Measurements from ENCODE around the gene KPNA3. TPM values are rescaled to one million over a fixed set of nuclear protein-coding genes. Genes with fewer than 3 reads are reported as not detected.
"Not testable (repeated sequence)": the region's sequence is repeated elsewhere in the genome, so short reads cannot be mapped to it uniquely, and the experiment has no call there.

KPNA3 gene
- total RNA-seq, 1 experiment from 2014 or later = 23.5 TPM

- no peak for DNase-seq (ENCODE audit: low read depth)
Observed at GRCh38 chr13:49749848-49750247, 42.6 kb downstream of the KPNA3 start.

GRCh38 chr13:49746111-49746510, 46.4 kb downstream of the KPNA3 start:
- DNase-seq (ENCODE audit: low read depth) = no peak

GRCh38 chr13:49740870-49741269, 51.6 kb downstream of the KPNA3 start:
- no peak for DNase-seq (ENCODE audit: low read depth)

GRCh38 chr13:49739498-49740187, 52.8 kb downstream of the KPNA3 start:
- no peak for DNase-seq (ENCODE audit: low read depth)

- DNase-seq (ENCODE audit: low read depth) = no peak
Observed at GRCh38 chr13:49733181-49733951, 59.1 kb downstream of the KPNA3 start.

- DNase-seq (ENCODE audit: low read depth) = no peak
Observed at GRCh38 chr13:49731766-49732165, 60.7 kb downstream of the KPNA3 start.

GRCh38 chr13:49716615-49717014, 75.9 kb downstream of the KPNA3 start:
- DNase-seq (ENCODE audit: low read depth) = no peak

- no peak for DNase-seq (ENCODE audit: low read depth)
Observed at GRCh38 chr13:49714757-49715156, 77.7 kb downstream of the KPNA3 start.

- no peak for DNase-seq (ENCODE audit: low read depth)
Observed at GRCh38 chr13:49711218-49711863, 81.1 kb downstream of the KPNA3 start.

GRCh38 chr13:49704264-49704663, 88.2 kb downstream of the KPNA3 start:
- DNase-seq (ENCODE audit: low read depth) = not testable (repeated sequence)

GRCh38 chr13:49701491-49701890, 91.0 kb downstream of the KPNA3 start:
- no peak for DNase-seq (ENCODE audit: low read depth)

- DNase-seq (ENCODE audit: low read depth) = no peak
Observed at GRCh38 chr13:49697468-49697867, 95.0 kb downstream of the KPNA3 start.

- no peak for DNase-seq (ENCODE audit: low read depth)
Observed at GRCh38 chr13:49694446-49694845, 98.0 kb downstream of the KPNA3 start.

GRCh38 chr13:49693877-49694276, 98.6 kb downstream of the KPNA3 start:
- DNase-seq (ENCODE audit: low read depth) = no peak

GRCh38 chr13:49693191-49693733, 99.2 kb downstream of the KPNA3 start:
- DNase-seq (ENCODE audit: low read depth) = no peak

- peak; percentile 92 for DNase-seq (ENCODE audit: low read depth)
Observed at GRCh38 chr13:49690995-49691784, 101.3 kb downstream of the KPNA3 start, which contains the start of gene EBPL. TSS of gene EBPL (minus strand) at chr13:49691486. CDS start at chr13:49691424, 62 bp downstream.

- DNase-seq (ENCODE audit: low read depth) = peak; percentile 15
Observed at GRCh38 chr13:49690133-49690994, 102.1 kb downstream of the KPNA3 start.

- no peak for DNase-seq (ENCODE audit: low read depth)
Observed at GRCh38 chr13:49683489-49683888, 109.0 kb downstream of the KPNA3 start.

GRCh38 chr13:49681842-49682435, 110.5 kb downstream of the KPNA3 start:
- DNase-seq (ENCODE audit: low read depth) = peak; percentile 16

GRCh38 chr13:49679246-49679645, 113.2 kb downstream of the KPNA3 start:
- no peak for DNase-seq (ENCODE audit: low read depth)

Measured in Daoy (cell line).